Middle frontal gyrus (tissue), 1 donor: ENCODE measurements around the gene RAVER1.

Experiments
- DNase-seq: peaks from one replicate; pipeline ENCODE4 v3.0.0-alpha.2; 2015; ENCODE audit warnings: low spot score; ENCODE audit errors: extremely low spot score

Gene RAVER1

GRCh38 chr19:10270180-10270615 is 63.1 kb downstream of the RAVER1 start:
- DNase-seq: no peak

DNA sequence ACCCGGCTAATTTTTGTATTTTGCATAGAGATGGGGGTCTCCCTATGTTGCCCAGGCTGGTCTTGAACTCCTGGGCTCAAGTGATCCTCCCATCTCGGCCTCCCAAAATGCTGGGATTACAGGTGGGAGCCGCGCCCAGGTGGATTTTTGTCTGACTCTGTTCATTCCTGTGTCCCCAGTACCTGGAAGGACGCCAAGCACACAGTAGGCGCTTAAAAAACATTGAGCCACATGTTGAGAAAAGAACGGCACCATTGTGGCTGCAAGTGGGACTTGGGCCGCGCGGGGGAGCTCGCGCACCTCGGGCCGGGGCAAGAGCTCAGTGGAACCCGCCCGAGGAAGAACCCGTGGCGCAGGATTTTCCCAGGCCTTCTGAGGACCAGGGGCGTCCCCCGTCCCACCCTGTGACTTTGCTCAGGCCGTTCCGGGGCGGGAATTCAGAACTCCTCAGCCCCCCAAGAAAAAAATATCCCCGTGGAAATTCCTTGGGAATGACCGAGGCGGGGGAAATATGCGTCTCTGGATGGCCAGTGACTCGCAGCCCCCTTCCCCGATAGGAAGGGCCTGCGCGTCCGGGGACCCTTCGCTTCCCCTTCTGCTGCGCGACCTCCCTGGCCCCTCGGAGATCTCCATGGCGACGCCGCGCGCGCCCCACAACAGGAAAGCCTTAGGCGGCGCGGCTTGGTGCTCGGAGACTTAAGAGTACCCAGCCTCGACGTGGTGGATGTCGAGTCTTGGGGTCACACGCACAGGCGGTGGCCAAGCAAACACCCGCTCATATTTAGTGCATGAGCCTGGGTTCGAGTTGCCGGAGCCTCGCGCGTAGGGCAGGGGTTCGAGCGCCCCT is 63.8 kb downstream of the RAVER1 start:
- DNase-seq: no peak

DNA sequence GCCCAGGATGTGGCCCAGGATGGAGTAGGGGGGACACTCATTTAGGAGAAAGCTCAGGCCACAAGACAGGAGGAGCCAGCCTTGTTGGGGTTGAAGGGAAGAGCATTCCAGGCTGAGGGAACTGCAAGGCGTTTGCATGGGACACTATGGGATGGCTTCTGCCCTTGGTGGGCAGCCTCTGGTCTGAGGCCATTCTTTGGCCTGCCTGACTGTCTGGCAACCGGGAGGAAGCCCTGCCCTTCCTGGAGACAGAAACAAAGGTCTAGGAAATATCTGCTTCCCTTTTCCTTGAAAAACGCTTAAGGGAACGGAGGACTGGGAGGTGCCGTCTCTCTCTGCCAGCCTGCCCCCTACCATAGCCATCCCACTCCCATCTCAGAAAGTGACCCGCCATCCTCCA is 65.3 kb downstream of the RAVER1 start:
- no peak for DNase-seq

DNA sequence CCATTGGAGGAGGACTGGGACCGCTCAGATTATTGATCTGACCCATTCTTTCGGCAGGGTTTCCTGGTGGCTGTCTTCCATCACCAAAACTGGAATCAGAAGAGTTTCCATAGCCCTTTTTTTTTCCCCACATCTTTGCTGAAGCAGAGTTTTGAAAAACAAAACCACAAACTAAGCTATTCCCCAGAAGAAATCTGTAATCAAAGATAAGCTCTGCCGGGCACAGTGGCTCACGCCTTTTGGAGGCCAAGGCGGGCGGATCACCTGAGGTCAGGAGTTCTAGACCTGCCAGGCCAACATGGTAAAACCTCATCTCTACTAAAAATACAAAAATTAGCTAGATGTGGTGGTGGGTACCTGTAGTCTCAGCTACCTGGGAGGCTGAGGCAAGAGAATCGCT is 66.6 kb downstream of the RAVER1 start:
- DNase-seq: no peak
